ENCODE results near the gene A4GNT.

- TF ChIP-seq CTCF (IDR thresholded peaks at IDR 0.05) = no peak
- no peak for TF ChIP-seq POLR2AphosphoS5 (IDR thresholded peaks at IDR 0.05; ENCODE audit: insufficient read depth in 1 of 2, low read depth in 1 of 2)
- no peak for TF ChIP-seq POLR2A (IDR thresholded peaks at IDR 0.05)
Observed at GRCh38 chr3:138119423-138119766, 12.8 kb downstream of the A4GNT start.

All from vagina (tissue), 2 donors.